Keratinocyte (primary cell): ENCODE results near the gene NTN1.

Source experiments
- EZH2 ChIP-seq: IDR thresholded peaks from one replicate; pipeline ENCODE4 v1.6.1; 2012; ENCODE audit warnings: inconsistent platforms, mild to moderate bottlenecking, low read length, moderate library complexity
- TF ChIP-seq, protein P1 (sequence below), 3 experiments: IDR thresholded peaks in 1 of 3; conservative IDR thresholded peaks in 1 of 3; optimal IDR thresholded peaks in 1 of 3; 2 replicates in 2 of 3; 3 replicates in 1 of 3; pipeline versions ENCODE3 to v1.5.1; 2011; ENCODE audit warnings: low read length in 3 of 3, mild to moderate bottlenecking in 3 of 3, moderate library complexity in 2 of 3, control low read depth in 1 of 3, inconsistent platforms in 1 of 3; ENCODE audit not compliant: insufficient read depth in 2 of 3; ENCODE audit errors: extremely low read depth in 1 of 3

DNA sequence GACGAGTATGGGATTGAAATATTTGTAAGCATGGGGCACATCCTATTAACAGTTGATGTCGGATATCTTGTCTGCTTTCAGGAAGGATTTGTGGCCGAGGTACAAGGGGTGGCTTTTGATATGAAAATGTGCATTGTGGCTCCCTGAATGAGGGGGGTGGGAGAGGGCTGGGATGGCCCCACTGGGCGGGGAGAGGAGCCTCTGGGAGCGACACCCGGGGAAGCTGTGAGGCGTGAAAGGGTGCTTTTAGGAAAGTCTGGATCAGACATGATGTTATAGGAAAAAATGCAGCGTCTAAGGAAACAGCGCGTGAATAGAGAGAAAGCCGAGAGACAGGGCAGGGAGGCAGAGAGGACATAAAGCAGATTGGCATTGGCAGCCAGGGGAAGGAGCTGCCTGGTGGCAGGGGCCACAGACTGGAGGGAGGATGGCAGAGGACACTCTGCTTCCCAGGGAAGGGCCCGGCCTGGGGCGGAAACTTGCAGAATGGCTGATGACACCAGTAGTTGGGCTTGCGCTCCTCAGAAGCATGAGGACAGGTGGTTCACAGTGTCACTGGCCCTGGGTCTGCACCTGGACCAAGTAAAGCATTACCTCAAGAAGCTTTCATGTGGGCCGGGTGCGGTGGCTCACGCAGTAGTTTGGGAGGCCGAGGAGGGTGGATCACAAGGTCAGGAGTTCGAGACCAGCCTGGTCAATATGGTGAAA, 95.7 kb downstream of the NTN1 start:
- TF ChIP-seq, protein P1, sequence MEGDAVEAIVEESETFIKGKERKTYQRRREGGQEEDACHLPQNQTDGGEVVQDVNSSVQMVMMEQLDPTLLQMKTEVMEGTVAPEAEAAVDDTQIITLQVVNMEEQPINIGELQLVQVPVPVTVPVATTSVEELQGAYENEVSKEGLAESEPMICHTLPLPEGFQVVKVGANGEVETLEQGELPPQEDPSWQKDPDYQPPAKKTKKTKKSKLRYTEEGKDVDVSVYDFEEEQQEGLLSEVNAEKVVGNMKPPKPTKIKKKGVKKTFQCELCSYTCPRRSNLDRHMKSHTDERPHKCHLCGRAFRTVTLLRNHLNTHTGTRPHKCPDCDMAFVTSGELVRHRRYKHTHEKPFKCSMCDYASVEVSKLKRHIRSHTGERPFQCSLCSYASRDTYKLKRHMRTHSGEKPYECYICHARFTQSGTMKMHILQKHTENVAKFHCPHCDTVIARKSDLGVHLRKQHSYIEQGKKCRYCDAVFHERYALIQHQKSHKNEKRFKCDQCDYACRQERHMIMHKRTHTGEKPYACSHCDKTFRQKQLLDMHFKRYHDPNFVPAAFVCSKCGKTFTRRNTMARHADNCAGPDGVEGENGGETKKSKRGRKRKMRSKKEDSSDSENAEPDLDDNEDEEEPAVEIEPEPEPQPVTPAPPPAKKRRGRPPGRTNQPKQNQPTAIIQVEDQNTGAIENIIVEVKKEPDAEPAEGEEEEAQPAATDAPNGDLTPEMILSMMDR (optimal IDR thresholded peaks at IDR 0.05 in 1 of 3, IDR thresholded peaks at IDR 0.05 in 1 of 3, conservative IDR thresholded peaks at IDR 0.05 in 1 of 3; ENCODE audit: extremely low read depth in 1 of 3, insufficient read depth in 2 of 3, low read length in 3 of 3), result no peak
- TF ChIP-seq EZH2, result no peak
